Activated CD4-positive, alpha-beta T cell treated with anti-CD3 and anti-CD28 coated beads for 48 hours (primary cell): Measurements from ENCODE around the gene SGCE.

ENCODE experiments used
- DNase-seq: peaks from one replicate; pipeline ENCODE4 v3.0.0-alpha.2; 2020

SGCE gene

DNA sequence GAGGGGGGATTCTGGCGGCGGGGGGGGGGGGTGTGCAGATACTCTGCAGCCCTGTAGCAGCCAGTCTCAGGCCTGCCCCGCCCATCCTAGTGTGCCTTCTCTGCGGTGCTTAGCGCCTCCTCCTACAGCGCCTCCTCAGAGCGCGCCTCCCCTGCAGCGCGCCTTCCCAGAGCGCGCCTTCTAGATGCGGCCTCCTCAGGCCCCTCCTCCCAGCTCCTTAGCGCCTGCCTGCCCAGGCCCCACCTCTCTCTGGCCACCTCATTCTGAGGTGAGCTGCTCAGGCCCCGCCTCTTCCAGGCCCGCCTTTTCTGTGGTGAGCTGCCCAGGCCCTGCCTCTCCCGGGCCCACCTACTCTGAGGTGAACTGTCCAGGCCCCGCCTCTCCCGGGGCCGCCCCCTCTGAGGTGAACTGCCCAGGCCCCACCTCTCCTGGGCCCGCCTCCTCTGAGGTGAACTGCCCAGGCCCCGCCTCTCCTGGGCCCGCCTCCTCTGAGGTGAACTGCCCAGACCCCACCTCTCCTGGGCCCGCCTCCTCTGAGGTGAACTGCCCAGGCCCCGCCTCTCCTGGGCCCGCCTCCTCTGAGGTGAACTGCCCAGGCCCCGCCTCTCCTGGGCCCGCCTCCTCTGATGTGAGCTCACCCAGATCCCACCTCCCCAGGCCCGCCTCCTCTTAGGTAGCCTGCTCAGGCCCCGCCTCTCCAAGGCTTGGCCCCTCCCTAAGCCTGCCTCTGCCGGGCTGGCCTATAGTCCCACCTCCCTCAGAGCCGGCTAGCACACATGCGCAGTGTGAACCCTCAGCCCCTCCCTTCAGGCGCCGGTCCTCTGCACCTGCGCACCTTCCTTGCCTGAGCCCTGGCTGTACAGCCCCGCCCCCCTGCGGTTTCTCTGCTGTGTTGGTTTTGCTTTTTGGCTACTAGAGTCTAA, 2.1 kb upstream of the SGCE start:
- peak; percentile 95 for DNase-seq

DNA sequence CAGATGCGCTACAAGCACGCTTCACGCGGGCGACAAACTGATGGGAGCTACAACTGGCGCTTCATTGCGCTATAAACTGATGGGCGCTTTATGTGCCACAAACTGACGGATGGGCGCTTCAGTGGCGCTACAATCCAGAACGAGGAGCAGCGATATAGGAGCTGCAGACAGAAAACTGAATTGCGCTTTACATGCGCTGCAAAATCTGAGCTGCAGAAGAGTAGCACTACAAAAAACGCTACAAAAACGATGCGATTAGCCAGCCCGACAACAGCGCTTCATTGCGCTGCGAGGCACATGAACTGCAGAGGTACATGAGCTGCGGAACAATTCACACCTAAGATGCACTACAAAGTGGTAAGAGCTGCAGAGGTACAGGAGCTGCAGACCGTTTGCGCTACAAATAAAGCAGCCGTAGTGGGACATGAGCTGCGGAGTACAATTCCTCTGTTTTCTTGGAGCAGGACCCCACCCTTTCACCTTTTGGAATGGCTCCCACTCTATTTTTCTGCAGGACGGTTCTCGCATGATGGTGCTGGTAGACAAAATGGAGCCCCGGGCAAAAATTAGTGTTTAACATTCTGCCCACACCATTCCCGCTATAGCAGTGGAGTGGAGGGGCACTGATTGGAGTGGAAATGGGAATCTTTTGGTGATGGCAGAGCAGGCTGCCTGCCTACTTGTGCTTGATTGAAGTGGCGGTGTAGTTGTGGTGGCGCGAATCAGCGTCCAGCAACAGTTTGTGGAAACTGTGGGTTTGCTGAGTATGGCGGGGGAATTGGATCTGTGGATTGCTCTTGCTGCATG, 1.2 kb upstream of the SGCE start:
- DNase-seq: peak; percentile 34

DNA sequence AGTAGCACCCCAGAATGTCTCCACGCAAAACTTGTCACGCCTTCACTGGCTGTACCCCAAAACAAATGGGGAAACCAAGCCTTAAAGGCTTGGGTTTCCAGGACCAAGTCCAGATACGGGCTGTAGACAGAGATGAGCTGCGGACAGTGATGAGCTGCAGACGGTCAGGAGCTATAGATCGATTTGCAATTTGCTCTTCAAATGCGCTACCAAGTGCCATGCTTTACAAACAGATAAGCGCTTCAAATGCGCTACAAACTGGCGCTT, 658 bp upstream of the SGCE start:
- no peak for DNase-seq

DNA sequence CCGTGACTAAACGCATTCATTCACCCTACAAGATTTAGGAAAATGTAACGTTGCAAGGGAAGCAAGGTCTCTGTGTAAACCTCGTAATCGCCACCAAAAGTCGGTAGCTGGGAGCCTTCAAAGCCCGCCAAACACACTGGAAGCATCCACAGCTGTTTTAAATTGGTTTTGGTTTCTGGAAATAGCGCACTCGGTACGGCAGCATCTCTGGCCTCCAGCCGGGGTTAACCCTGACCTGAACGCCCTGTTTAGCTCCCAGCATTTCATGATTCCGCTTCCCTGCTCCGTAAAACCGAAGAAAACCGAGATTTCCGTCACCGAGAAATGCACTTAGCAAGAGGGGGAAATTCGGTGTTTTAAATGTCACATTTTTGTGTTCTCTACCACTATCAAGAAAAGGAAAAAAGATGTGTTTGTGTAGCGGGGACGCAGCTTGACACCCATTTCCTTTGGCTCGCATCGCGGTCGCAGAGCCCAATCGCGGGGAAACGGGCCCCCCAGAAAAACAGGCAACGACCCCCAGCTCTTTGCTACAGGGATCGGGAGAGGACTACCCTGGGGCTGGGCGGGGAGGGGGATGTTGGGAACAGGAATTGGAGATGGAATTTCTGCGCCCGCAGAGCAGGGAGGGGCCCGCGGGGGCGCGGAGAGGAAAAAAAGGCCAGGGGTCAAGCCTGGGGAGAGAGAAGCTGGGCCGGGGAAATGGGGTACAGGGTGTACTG, 646 bp downstream of the SGCE start:
- DNase-seq: no peak

DNA sequence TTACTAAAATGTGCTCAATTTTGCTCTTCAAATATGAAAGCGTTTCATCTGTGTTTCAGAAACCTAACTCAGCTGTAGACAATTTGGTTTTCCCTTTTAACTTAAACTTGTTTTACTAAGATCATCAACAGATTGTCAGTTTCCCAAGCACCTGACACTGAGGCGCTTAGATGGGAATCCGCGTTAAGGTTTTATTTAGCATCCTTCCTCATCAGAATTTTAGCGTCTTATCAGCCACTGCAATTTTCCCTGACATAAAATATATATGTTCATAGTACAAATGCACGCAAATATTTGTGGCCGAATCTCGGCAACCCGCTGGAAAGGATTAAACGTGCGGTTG, 1.2 kb downstream of the SGCE start:
- DNase-seq: no peak

DNA sequence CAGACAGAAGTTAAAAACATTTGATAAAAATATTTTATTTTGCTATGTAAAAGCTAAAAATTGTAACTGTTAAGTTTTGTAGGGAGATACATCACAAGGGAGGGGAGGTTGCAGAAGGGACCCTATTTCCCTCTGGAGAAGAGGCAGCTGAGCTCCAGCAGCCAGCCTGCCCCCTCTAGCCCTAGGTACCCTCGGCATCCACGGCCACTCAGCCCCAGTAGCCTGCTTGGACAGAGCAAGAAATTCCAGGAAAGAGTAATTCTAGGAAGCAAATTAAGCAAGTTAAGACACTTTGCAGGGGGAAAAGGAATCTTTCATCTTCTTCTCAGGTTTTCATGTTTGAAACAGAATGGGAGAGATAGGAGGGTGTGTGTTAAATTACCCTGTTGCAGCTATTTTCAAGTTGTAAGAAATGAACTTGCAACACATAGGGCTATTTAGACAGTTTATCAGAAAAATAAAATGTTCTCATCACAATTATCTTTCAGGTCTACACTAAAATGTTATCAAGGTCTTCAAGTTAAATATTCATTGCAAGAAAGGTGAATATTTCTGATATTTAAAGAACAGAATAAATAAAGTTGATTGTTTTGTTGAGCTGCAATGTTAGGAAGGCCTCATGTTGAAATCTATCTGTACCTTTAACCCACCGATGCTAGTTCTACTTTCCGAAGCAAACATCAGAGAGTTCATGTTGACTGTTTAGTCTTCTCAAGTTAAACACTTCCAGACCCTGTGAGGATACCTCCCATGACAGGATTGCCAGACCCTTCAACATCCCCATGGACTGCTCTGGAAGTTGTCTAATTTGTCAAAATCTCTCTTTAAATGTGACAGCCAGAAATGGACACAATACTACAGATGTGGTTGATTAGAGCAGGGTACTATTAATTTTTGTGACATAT, 5.5 kb downstream of the SGCE start:
- DNase-seq: no peak

DNA sequence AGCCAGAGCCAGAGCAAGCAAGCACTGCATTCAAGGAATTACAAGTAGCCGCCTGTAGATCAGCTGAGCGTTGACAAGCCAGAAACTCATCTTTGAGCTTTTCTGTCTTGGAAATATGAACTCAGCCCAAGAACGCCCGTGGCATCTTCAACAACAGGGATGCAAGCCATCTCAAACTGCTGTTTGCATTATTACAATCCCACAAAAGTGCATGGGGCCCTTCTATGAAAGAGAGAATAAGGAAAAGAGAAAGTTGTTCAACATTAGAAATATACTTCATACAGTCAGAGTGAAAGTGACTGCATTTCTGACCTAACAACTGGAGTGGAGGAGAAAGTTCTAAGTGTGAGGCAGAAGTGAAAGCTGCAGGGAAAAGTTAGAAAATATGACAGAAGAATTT, 6.5 kb downstream of the SGCE start:
- no peak for DNase-seq

DNA sequence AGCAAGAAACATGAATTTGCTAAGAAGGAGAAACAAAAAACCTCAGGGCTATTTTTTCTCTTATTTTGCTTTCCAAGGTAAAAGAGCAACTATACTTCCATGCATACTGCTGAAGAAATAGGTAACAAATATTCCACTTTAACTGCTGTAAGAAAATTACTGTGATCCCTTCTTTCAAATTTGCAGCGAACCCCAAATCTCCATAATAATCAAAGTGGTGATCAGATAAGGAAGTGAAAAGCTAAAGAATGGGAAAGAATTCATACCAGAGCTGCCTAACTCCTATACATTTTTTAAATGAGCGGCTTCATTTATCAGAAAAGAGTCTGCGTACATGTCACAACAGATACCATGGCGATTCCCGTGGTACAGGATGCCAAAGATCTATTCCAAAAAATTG, 7.2 kb downstream of the SGCE start:
- no peak for DNase-seq

DNA sequence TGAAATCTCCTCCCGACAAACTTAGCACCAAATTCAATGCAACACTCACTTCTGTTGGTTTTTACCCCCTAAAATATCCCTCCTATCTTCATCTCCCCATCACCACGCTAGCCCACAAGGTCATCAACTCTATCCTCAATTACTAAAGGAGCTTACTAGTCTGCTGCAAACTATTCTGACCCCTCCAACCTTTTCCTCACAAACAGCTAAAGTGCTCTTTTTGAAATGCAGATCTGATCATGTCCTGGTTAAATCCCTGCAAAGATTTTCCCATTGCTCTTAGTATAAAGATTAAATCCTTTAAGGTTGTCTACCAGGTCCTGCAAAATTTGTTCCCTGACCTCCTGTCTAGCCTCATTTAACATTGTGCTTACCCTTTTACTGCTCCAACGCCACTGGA, 8.6 kb downstream of the SGCE start:
- no peak for DNase-seq

DNA sequence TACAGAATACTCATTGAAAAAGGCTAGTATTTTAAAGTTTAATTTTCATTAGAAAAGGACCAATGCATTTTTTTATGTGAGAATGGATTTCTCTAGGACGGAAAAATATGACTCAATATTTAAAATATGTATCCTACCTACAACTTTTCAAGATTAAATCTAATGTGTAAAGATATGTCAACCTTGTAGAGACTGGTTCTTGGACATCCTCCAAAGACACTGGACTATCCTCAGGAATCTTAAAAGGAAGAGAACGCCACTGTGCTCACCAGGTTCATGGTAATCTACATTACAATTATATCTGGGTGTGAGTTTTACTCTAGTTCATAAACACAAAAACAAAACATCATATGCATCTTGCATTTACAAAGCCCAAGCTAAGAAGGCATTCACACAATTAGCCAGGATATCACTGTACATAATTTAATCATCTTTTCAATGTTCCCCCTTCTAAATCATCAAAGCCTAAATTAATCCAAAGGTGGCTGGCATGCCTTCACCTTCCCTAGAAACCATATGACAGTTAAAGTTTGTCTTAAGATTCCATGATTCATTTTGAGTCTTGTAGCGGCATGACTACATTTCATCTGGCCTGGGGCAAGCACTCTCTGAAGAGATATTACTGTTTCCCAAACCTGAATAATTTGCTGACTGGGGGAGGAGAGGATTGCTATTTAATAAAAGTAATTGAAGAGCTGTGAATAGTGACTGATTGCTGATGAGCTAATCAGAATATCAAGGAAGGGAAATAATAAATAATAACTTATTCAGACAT, 12.0 kb downstream of the SGCE start:
- no peak for DNase-seq

DNA sequence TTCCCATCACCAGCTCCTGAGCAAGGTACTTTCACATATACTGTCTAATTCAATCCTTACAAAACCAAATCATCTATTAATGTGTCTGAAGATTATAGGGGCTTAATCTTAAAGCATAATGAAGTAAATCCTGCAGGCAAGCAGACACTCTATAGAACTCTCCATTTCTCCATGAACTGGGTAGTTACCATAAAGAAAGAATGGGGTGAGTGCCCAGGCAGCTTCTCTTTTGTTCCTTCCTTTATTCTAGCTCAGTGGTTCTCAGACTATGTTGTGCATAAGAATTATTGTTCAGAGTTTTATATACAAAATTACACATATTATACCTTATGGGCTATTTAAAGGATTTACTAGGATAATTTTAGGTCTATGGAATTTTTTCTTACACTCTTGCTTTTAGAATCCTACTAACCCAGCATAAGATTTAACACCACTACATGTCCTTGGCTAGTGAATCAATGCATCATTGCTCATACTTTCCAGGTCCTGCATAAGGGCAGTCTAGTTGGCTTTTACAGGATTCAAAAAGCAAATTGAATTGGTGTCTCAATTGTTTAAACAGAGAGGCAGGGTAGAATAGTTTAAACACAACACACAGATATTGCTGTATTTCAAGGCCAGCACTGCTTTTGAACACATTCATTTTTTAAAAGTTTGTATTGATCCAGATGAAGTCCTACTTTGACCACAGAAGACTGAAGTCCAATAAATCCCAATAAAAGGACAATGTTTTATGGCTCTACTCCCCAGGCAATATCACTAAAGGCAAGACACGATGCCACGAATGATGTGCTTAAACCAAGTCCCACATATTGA, 12.9 kb downstream of the SGCE start:
- DNase-seq: no peak

DNA sequence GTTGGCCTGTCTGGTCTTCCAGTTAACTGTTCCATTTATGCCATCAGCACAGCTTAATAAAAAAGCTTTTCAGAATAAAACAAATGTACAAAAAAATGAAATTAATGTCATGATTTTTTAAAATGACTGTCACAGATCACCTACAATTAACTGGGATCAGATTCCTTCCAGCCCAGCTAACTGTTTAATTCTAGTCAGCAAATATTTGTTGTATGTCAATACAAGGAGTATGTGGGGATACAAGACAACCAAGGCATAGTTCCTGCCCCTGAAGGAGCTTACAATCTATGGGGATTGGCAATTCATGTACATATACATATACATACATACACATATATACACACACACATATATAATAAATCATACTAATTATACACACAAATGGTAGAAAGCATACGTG, 16.5 kb downstream of the SGCE start:
- no peak for DNase-seq

DNA sequence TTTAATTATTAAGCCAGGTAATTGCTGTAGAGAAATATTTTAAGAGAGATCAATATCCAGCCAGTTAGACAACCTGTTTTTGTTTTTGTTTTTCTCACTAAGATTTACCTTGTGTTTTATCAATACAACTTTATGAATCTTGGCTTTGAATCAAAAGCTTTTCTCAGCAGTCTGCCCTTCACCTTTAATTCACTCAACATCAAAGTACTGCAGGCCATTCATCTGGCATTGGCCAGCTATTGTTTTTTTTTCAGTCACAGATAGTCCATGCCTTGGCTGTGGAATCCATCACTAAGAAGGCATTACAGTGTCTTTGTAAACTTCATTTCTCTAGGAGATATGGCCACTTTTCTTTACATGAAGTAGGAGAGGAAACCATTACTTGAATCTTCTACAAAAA, 20.2 kb downstream of the SGCE start:
- no peak for DNase-seq

DNA sequence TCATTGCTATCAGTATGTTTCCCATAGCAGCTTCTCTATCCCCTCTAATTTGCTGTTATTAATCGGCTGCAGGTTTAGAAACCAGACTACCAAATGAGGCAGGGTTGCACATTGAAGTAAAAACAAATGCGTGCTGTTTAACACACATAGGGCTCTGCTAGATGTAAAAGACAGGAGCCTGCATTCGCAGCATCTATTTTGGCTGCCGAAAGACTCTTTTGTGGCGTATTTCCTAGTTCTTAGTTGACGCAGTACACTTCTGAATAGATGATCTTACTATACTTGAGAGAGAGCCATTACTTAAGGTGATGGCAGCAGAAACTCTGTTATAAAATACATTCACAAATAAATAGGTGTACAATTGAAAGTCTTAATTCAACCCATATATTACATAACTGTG, 21.4 kb downstream of the SGCE start:
- DNase-seq: no peak

DNA sequence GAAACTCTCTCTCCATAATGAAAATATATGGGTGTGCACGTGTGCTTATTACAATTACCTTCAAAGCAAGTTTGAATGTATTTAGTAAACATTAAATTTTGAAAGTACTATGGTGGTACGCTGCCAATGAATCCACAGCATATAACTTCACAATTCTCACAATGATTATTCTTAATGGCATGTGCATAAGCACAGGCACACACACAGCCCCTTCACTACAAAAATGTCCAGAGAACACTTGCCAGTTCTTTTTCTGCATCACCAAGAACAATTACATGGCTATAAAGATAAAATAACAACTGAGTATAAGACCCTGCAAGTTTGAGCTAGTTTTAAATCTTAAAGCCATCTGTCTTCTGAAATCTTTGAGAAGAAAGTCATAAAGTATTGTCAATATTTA, 22.2 kb downstream of the SGCE start:
- DNase-seq: no peak

DNA sequence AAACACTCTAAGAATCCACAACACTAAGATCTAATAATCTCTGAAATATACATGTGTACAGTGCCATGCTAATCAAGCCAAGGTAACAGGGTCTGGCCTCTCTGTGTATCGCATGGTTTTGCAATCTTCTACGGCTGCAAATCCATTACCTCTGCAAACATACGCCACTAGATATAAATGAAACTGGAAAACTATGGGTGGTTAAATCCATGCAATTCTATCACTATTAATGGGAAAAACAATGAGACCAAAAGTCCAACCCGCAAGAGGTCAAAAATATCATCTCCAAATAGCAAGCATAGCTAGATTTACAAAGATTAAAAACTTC, 23.0 kb downstream of the SGCE start:
- no peak for DNase-seq

DNA sequence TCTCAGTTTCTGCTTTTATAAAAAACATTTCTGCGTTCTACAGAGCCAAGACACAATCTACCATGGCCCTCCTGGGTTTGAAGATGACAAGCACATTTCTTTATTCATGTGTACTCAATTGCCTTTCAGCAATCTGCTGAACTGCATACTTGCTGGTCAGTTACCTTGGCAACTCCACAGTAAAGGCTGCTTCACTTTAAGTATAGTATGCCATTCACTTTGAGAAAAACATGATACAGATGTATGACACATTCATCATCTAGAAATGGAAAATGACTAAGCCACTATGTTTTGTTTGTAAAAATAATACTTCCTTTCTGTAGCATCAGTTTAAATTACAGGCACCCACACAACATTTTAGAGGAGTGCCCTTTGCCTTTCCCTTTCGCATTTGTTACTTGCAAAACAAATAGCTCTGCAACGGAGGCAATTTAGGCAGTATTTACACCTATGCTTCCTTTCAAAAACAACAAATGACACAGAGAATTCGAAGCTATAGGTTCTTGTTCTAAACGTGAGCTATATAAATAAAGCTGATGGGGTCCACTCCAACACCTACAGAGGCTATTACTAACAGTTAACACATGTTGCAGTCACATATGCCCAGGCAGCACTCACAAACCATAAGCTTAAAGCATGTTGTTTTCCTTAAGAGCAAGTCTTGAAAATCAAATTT, 23.5 kb downstream of the SGCE start:
- DNase-seq: no peak

DNA sequence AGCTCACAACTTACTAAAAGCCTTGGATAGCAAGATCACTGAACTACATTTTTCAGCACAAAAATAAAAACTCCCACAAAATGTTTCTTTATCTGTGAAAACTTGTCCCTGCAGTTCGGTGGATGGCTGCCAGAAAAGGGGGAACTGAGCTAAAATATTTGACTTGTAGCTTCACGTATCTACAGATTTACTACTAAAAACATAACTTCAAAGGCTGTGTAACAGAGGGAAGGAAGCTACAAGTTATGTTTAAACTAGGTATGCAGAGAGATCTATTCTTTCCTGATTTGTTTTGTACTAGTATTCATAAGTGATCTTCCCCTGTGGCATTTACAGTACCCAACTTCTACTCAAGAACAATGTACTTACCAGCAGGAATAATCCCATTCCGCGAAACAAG, 25.1 kb downstream of the SGCE start:
- no peak for DNase-seq

DNA sequence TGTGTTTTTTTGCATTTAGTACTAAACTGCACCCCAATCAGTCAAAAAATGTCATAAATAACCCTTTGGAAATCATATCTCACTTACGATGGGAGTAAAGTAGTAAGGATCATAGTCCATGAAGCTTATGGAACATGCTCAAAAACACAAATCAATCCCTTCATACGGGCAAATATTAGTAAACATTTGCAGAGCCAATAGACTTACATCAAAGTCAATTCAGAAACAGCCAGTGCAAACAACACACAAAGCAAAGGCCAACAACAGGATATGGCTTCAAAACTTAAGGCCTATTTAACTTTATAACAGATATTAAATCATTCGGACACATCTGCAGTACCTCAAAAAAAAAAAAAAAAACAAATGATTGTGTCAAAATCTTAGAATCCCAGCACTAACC, 32.1 kb downstream of the SGCE start:
- no peak for DNase-seq

DNA sequence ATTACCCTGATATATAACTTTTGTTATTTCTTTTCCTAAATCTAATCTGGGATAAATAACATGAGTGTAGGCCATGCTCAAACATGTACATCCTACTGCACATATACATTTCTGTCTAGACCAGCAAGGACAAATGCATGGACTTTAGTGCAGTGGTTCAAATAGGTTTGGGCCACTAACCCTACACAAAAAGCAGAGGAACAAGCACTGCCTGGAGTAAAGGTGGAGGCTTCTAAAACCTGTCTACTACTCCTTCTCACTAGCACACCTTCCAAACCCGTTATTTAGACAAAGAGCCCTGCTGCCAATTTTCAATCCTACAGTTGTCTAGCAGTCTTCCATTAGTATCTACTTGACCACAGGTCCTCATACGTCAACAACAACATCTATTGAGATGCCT, 34.8 kb downstream of the SGCE start:
- no peak for DNase-seq

DNA sequence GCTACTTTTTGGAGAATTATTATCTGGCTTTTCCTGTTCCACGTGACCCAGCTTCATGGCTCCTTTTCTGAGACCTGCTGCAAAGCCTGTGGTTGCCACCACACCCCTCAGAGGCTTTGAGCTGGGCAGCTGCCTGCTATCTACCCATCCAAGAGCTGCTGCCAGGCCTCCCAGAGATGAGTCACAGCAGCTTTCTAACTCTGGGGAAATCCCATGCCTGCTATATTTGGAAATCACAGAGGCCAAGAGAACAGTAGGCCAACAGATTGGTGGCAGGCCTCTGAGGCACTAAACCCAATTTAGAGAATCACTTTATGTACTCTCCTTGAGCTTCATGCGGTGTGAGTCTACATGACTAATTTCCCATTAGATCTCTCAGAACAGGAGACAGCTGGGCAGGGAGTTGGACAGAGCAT, 35.2 kb downstream of the SGCE start:
- DNase-seq: peak; percentile 64
